DMS153 (cell line): Measurements from ENCODE around the gene TSPOAP1.

Experiments used
- DNase-seq: peaks from one replicate; lab custom pipeline; 2025; lab: John Stamatoyannopoulos, UW

TSPOAP1 gene

GRCh38 chr17:58316260-58316960, 12.2 kb downstream of the TSPOAP1 start:
- DNase-seq, result no peak

- no peak for DNase-seq
Measured at GRCh38 chr17:58315750-58316149, 12.8 kb downstream of the TSPOAP1 start.

GRCh38 chr17:58315281-58315711, 13.3 kb downstream of the TSPOAP1 start:
- DNase-seq, result no peak

- DNase-seq, result no peak
Measured at GRCh38 chr17:58314706-58315015, 13.9 kb downstream of the TSPOAP1 start.

GRCh38 chr17:58313815-58314705, 14.5 kb downstream of the TSPOAP1 start:
- DNase-seq, result no peak

- DNase-seq, result no peak
Measured at GRCh38 chr17:58312829-58313228, 15.8 kb downstream of the TSPOAP1 start.

GRCh38 chr17:58312021-58312630, 16.5 kb downstream of the TSPOAP1 start:
- no peak for DNase-seq

- no peak for DNase-seq
Measured at GRCh38 chr17:58311429-58311894, 17.1 kb downstream of the TSPOAP1 start.

- DNase-seq, result no peak
Measured at GRCh38 chr17:58310511-58311428, 17.8 kb downstream of the TSPOAP1 start.

- no peak for DNase-seq
Measured at GRCh38 chr17:58309918-58310259, 18.7 kb downstream of the TSPOAP1 start.

GRCh38 chr17:58308985-58309917, 19.3 kb downstream of the TSPOAP1 start:
- no peak for DNase-seq

- DNase-seq, result no peak
Measured at GRCh38 chr17:58308173-58308984, 20.2 kb downstream of the TSPOAP1 start.

- no peak for DNase-seq
Measured at GRCh38 chr17:58307468-58308172, 21.0 kb downstream of the TSPOAP1 start.

- no peak for DNase-seq
Measured at GRCh38 chr17:58306131-58306951, 22.3 kb downstream of the TSPOAP1 start.

- no peak for DNase-seq
Measured at GRCh38 chr17:58305626-58306025, 23.0 kb downstream of the TSPOAP1 start.

- no peak for DNase-seq
Measured at GRCh38 chr17:58304750-58305486, 23.7 kb downstream of the TSPOAP1 start.

- no peak for DNase-seq
Measured at GRCh38 chr17:58303971-58304749, 24.4 kb downstream of the TSPOAP1 start.
